HFFc6 (cell line): ENCODE measurements around the gene CDR2L. TPM values are rescaled to one million over a fixed set of nuclear protein-coding genes. Genes with fewer than 3 reads are reported as not detected.

Experiments
- DNase-seq: peaks from one replicate; pipeline ENCODE4 v3.0.0-alpha.2; 2018
- H3K27ac Mint-ChIP-seq: 2 replicates; pipeline ENCODE4 v1.8.0; 2020; ENCODE audit warnings: mild to moderate bottlenecking, mixed read lengths
- H3K27me3 Mint-ChIP-seq: 2 replicates; pipeline ENCODE4 v1.8.0; 2021; ENCODE audit warnings: mild to moderate bottlenecking, moderate library complexity, mixed read lengths; ENCODE audit not compliant: insufficient read depth
- H3K36me3 Mint-ChIP-seq: 2 replicates; pipeline ENCODE4 v1.8.0; 2021; ENCODE audit warnings: low read depth, mixed read lengths
- H3K4me1 Mint-ChIP-seq: 2 replicates; pipeline ENCODE4 v1.8.0; 2020; ENCODE audit warnings: low read depth, mixed read lengths
- H3K4me3 Mint-ChIP-seq: 2 replicates; pipeline ENCODE4 v1.8.0; 2020; ENCODE audit warnings: mild to moderate bottlenecking, moderate library complexity, mixed read lengths
- H3K9me3 Mint-ChIP-seq: 2 replicates; pipeline ENCODE4 v1.8.0; 2020; ENCODE audit warnings: mild to moderate bottlenecking, mixed read lengths
- total RNA-seq, 6 experiments: library from RNA; stranded (reverse); fragmentation: NEBNext Ultra II Directional; extraction: Animal tissue kit (Norgen Biotek cat#: 25700); gene quantifications; 2 replicates in 1 of 6; 3 replicates in 5 of 6; pipeline ENCODE4 v1.2.3, GENCODE V29; 2021
- TF ChIP-seq, protein P1 (sequence below): fragments of 200-600 bp; sonication (generic); IDR thresholded peaks from 2 replicates; pipeline ENCODE4 v1.5.0; 2021; ENCODE audit warnings: antibody characterized with exemption, mild to moderate bottlenecking

The CDR2L gene
- total RNA-seq, 6 experiments from 2014 or later, result 27.5 to 35.8 (median 30.4) TPM

DNA sequence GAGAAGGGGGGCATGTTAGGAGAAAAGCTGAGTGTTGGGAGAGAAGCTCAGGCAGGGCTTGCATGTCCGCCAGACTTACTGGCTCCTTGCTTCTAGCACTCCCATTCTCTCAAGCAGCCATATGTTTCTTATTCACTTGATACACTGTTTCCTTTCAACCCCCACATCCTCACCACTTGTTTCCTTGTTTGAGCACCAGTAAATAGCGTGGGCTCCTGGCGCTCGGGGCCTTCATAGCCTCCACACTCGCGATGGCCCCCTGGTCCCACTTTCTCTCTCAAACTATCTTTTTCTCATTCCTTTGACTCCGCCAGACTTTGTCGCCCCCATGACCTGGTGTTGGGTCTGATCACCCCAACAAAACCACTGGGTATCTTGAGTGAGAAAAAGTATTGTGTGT lies 42.7 kb downstream of the CDR2L start:
- Mint-ChIP-seq H3K9me3 (peaks cover 11% of the 10 kb centered on the region; the same call in 1 of the 2 replicates), H3K36me3 (peaks cover 9% of the 10 kb centered on the region; the same call in 1 of the 2 replicates), H3K4me1 (peaks cover 34% of the 10 kb centered on the region), H3K27ac (no peak overlapping the region), H3K4me3 (no peak overlapping the region), H3K27me3 (peaks cover 14% of the 10 kb centered on the region)
- DNase-seq, result no peak
- TF ChIP-seq, protein P1, sequence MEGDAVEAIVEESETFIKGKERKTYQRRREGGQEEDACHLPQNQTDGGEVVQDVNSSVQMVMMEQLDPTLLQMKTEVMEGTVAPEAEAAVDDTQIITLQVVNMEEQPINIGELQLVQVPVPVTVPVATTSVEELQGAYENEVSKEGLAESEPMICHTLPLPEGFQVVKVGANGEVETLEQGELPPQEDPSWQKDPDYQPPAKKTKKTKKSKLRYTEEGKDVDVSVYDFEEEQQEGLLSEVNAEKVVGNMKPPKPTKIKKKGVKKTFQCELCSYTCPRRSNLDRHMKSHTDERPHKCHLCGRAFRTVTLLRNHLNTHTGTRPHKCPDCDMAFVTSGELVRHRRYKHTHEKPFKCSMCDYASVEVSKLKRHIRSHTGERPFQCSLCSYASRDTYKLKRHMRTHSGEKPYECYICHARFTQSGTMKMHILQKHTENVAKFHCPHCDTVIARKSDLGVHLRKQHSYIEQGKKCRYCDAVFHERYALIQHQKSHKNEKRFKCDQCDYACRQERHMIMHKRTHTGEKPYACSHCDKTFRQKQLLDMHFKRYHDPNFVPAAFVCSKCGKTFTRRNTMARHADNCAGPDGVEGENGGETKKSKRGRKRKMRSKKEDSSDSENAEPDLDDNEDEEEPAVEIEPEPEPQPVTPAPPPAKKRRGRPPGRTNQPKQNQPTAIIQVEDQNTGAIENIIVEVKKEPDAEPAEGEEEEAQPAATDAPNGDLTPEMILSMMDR, result no peak

DNA sequence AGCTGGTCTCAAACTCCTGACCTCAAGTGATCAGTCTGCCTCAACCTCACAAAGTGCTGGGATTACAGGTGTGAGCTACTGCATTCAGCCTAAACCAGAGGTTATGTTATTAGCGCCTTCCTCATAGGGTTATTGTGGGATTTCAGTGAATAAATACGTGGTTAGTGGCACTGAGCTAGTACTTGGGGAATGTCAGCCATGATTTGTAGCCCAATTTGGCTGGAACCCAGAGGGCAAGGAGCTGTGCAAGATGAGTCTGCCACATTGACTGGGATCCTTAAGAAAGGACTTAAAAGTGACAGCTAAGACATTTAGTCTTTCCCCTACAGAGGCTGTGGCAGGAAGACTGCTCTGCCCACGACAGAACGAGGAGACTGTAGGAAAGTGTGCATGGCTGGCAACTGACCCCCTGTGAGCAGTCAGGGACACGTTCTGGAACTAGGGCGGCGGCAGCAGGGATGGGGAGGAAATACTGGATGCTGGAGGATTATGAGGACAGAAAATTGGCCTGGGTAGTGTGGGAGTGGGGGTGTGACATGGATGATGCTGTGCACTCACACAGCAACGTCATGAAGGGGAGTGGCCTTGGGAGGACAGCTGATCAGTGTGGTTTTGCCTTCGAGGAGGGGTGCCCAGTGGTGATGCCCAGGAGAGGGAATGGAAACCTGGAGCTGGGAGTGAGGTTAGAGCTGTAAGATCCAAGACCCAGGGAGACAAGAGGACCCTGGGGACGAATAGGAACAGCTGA lies 44.7 kb downstream of the CDR2L start:
- peak overlapping the region; percentile 99 for H3K4me3 Mint-ChIP-seq
- H3K27ac Mint-ChIP-seq, result peak overlapping the region; percentile 94
- H3K36me3 Mint-ChIP-seq, result peaks cover 11% of the 10 kb centered on the region; the same call in 1 of the 2 replicates
- TF ChIP-seq, protein P1, result no peak
- peaks cover 11% of the 10 kb centered on the region; the same call in 1 of the 2 replicates for H3K9me3 Mint-ChIP-seq
- peaks cover 46% of the 10 kb centered on the region for H3K4me1 Mint-ChIP-seq
- DNase-seq, result peak; percentile 75
- H3K27me3 Mint-ChIP-seq, result peaks cover 14% of the 10 kb centered on the region

DNA sequence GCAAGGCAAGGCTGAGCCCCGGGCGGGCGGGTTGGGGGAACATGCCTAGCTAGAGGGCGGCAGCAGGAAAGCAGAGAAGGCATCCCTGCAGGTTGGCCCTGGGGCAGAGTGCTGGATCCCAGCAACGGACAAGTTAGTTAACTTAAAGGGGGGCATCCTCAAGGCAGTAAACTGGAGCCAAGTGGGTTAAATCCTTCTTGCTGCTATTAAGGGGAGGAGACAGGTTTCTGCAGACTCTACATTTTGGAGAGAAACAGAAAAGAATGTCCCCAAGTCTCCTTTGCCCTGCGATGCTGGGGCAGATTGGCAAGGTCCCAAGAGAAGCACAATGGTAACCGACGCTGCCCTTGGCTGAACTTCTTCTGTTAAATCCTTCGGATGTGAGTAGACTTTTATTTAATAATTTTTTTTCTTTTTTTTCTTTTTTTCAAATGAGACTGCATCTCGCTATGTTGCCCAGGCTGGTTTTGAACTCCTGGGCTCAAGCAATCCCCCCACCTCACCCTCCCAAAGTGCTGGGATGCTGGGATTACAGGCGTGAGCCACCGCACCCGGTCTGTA lies 45.4 kb downstream of the CDR2L start:
- peaks cover 14% of the 10 kb centered on the region for H3K27me3 Mint-ChIP-seq
- peaks cover 41% of the 10 kb centered on the region for H3K4me1 Mint-ChIP-seq
- TF ChIP-seq, protein P1, result no peak
- peak overlapping the region; percentile 99 for H3K27ac Mint-ChIP-seq
- peaks cover 11% of the 10 kb centered on the region; the same call in 1 of the 2 replicates for H3K9me3 Mint-ChIP-seq
- DNase-seq, result no peak
- peaks cover 11% of the 10 kb centered on the region; the same call in 1 of the 2 replicates for H3K36me3 Mint-ChIP-seq
- peak overlapping the region; percentile 99 for H3K4me3 Mint-ChIP-seq

DNA sequence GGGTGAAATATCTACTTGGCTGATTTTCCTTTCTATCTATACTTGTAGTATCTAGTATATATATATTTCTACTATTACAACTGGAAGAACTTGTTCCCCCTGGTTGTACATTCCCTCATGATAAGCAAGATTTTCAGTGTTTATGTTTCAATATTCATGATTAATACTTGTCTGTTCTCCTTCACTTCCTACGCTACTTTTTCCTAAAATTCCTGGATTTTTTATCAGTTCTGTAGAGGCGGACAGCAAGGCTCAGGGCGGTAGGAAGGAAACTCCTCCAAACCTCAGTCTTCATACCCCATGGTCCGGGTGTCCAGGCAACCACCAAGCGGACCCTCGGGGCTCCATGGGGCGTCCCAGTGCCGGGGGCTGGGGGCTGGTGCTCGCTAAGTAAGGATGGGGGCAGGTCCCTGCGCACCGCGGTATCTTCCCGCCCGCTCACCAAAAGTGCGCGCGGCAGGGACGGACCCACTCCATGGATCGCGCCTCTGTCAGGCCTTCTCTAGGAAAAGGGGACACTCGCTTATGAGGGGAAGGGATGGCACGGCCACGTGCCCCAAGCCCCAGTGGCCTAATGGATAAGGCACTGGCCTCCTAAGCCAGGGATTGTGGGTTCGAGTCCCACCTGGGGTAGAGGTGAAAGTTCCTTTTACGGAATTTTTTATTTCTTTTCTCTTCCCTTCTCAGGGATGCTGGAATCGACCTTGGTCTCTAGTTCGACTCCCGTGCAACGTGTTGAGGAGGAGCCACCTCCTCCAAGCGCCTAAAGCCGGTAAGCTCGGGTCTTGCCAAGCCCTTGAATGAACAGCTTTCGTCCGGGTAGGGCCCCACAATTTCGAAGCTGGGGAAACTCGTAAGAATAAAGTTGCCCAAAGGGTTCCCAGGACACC lies 46.2 kb downstream of the CDR2L start:
- Mint-ChIP-seq H3K27me3 (peaks cover 14% of the 10 kb centered on the region), H3K4me1 (peaks cover 34% of the 10 kb centered on the region), H3K9me3 (peaks cover 11% of the 10 kb centered on the region; the same call in 1 of the 2 replicates), H3K27ac (peak overlapping the region; percentile 99), H3K4me3 (peak overlapping the region; percentile 99), H3K36me3 (peaks cover 16% of the 10 kb centered on the region)
- TF ChIP-seq, protein P1, result no peak
- peak; percentile 93 for DNase-seq

DNA sequence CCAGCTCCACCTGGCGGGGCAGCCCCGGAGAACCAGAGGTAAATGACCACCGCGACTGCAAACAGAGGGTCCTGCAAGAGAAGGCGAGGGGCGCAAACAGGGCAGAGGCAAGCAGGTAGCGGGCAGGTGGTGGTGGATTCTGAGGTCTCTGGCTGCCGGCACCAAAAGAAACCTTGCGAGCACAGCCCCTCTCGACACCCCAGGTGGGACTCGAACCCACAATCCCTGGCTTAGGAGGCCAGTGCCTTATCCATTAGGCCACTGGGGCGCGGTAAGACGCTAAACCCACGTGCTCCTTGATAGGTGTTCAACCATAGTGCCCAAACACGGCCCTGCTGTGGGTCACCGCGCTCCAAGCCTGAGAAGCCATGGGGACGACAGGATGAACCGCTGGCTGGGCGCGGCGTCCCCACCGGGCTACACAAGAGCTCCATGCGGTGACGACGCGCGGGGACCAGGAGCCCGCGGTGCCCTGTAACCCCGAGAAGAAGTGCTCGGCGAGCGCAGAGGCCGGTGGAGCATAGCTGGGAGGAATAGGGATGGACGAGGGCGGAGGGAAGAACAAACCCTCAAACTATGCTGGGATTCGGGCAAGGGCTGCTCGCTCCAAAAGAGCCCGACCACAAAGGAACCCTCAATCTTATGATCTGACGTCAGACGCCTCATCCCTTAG lies 46.9 kb downstream of the CDR2L start:
- Mint-ChIP-seq H3K27ac (peak overlapping the region; percentile 99), H3K36me3 (peaks cover 21% of the 10 kb centered on the region), H3K27me3 (peaks cover 14% of the 10 kb centered on the region), H3K4me1 (peaks cover 32% of the 10 kb centered on the region), H3K4me3 (peak overlapping the region; percentile 99), H3K9me3 (peaks cover 11% of the 10 kb centered on the region; the same call in 1 of the 2 replicates)
- peak; percentile 84 for DNase-seq
- TF ChIP-seq, protein P1, result peak; percentile 52
